ENCODE data around the gene TBC1D8.

TBC1D8 gene

DNA sequence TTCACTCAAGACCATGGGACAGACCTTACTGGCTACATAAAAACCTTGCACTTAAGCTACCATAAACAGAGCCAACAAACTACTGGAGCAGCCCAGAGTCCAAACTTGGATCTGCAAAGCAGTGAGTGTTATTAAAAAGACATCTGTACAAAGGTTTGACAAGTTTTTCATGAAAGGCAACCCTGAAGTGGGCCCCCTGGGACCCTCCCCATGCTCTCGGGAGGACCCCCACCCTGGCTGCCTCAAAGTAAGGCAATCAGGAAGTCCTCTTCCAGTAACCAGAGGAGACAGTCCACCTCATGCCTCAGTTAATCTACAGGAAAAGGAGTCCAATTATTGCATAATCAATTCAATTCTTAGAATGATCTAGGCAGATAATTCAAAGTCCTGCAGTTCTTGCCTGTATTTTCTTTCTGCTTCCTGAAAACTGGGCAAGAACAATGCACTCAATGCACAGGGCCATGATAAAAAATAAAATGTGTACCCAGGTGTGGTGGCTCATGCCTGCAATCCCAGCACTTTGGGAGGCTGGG, 69.7 kb downstream of the TBC1D8 start:
- TF ChIP-seq, protein P1, sequence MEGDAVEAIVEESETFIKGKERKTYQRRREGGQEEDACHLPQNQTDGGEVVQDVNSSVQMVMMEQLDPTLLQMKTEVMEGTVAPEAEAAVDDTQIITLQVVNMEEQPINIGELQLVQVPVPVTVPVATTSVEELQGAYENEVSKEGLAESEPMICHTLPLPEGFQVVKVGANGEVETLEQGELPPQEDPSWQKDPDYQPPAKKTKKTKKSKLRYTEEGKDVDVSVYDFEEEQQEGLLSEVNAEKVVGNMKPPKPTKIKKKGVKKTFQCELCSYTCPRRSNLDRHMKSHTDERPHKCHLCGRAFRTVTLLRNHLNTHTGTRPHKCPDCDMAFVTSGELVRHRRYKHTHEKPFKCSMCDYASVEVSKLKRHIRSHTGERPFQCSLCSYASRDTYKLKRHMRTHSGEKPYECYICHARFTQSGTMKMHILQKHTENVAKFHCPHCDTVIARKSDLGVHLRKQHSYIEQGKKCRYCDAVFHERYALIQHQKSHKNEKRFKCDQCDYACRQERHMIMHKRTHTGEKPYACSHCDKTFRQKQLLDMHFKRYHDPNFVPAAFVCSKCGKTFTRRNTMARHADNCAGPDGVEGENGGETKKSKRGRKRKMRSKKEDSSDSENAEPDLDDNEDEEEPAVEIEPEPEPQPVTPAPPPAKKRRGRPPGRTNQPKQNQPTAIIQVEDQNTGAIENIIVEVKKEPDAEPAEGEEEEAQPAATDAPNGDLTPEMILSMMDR (IDR thresholded peaks at IDR 0.05; ENCODE audit: low read depth, low read length), result no peak
- Histone ChIP-seq H3K27me3 (ENCODE audit: insufficient read depth, low read depth, severe bottlenecking) (no peaks in the 10 kb centered on the region), H3K36me3 (peaks cover 20% of the 10 kb centered on the region), H3K9me3 (ENCODE audit: severe bottlenecking) (no peaks in the 10 kb centered on the region), H3K4me3 (ENCODE audit: low read depth, low read length) (no peak overlapping the region), H3K27ac (no peak overlapping the region)
- DNase-seq, result no peak

DNA sequence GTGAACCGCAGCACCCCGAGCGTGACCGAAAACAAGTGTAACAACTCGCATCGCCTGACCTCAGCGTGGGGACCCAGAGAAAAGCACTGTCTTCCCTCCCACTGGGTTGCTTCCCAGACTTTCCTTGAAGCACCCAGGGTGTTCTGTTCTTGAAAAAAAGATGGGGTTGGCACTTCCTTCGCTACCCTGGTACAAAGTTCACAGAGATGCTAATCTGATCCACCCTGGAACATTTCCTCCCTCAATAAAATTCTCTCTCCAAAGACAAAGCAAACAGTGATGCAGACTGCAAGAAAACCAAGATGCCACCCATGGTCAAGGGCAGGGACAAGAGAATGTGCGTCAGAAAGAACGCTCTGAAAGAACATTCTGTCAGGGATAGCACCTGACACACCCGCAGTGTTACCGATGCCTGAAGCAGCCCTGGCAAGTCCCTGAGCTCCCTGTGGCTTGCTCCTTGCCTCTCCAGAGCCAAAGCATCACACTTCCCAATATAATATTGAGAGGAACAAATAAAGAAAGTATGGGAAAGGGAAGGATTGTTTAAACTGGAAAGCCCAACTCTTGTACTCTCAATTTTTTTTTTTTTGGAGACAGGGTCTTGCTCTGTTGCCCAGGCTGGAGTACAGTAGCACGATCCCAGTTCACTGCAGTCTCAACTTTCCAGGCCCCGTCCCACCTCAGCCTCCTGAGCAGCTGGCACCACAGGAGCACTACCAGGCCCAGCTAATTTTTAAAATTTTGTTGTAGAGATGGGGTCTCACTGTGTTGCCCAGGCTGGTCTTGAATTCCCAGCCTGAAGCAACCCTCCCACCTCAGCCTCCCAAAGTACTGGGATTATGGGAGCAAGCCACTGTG, 70.7 kb downstream of the TBC1D8 start:
- Histone ChIP-seq H3K27me3 (ENCODE audit: insufficient read depth, low read depth, severe bottlenecking) (no peaks in the 10 kb centered on the region), H3K4me3 (ENCODE audit: low read depth, low read length) (no peak overlapping the region), H3K27ac (no peak overlapping the region), H3K36me3 (peaks cover 22% of the 10 kb centered on the region), H3K9me3 (ENCODE audit: severe bottlenecking) (peaks cover 2% of the 10 kb centered on the region)
- no peak for DNase-seq
- TF ChIP-seq, protein P1 (IDR thresholded peaks at IDR 0.05; ENCODE audit: low read depth, low read length), result no peak

DNA sequence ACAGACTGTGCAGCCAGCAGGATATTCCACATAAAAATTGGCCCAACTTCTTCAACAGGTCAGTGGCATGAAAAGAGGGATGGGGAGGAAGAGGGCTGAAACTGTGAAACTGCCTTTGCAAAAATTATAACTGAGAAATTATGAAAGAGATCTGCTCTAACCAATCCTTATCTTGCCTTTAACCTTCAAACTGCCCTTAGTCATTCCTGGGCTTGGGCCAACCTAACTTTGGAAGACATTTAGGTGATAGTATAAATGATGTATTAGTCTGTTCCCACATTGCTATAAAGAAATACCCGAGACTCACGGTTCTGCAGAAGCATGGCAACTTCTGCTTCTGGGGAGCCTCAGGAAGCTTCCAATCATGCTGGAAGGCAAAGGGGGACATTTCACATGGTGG, 74.6 kb downstream of the TBC1D8 start:
- no peak overlapping the region for H3K27ac ChIP-seq
- peaks cover 22% of the 10 kb centered on the region for H3K36me3 ChIP-seq
- DNase-seq, result no peak
- H3K9me3 ChIP-seq (ENCODE audit: severe bottlenecking), result peaks cover 11% of the 10 kb centered on the region
- no peak overlapping the region for H3K4me3 ChIP-seq (ENCODE audit: low read depth, low read length)
- TF ChIP-seq, protein P1 (IDR thresholded peaks at IDR 0.05; ENCODE audit: low read depth, low read length), result no peak
- no peaks in the 10 kb centered on the region for H3K27me3 ChIP-seq (ENCODE audit: insufficient read depth, low read depth, severe bottlenecking)

DNA sequence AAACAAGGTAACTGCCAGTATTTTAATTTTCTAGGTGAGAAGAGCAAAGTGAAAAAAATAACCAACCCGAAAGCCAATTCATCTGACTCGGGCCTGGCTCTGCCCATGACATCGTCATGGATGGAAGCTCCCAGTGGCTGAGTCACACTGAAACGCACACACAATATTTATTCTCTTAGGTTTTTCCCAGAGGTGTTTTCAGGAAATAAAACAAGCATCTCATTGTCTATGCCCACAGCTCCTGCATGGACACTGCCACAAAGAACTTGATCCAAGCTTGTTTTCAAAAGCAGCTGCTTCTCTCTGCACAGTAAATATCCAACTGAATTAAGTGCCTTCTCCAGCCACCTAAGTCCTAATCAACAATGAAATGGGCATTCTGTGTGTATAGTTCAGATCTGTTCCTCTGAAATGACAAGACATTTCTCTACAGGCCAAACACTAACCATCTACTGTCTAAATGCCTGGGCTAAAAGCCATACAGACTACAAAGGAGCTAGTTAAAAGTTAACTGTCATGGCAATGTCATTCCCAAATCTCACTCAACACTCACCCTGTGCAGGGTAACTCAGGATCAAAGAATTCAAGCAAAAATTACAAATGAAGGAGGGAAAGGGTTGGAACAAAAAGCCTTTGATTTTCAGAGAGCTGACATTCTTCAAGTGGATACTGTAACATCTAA, 86.2 kb downstream of the TBC1D8 start:
- H3K4me3 ChIP-seq (ENCODE audit: low read depth, low read length), result no peak overlapping the region
- H3K27ac ChIP-seq, result no peak overlapping the region

DNA sequence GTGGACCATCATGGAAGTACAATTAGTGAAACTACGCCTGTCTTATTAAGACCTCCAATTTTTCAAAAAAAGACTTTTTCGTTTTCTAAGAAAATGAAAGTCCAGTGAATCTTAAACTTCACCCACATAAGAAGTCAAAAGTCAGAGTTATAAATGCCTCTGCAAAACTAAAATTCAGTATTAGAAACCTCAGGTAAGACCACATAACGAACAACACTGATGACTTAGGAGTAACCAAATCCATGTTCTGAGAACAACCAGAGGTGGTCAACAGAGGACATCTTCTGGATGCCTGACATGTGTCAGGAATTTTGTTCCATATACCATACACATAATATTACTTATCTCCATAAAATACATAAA, 86.7 kb downstream of the TBC1D8 start:
- Histone ChIP-seq H3K4me3 (ENCODE audit: low read depth, low read length) (no peak overlapping the region), H3K27me3 (ENCODE audit: insufficient read depth, low read depth, severe bottlenecking) (no peaks in the 10 kb centered on the region), H3K27ac (no peak overlapping the region), H3K9me3 (ENCODE audit: severe bottlenecking) (no peaks in the 10 kb centered on the region), H3K36me3 (peaks cover under 1% of the 10 kb centered on the region; the same call in 1 of the 2 replicates)
- TF ChIP-seq, protein P1 (IDR thresholded peaks at IDR 0.05; ENCODE audit: low read depth, low read length), result no peak
- DNase-seq, result no peak

More for the DNA sequence above, 86.2 kb downstream of the TBC1D8 start:
- Histone ChIP-seq H3K9me3 (ENCODE audit: severe bottlenecking) (no peaks in the 10 kb centered on the region), H3K27me3 (ENCODE audit: insufficient read depth, low read depth, severe bottlenecking) (no peaks in the 10 kb centered on the region), H3K36me3 (no peaks in the 10 kb centered on the region; the same call in 1 of the 2 replicates)
- no peak for DNase-seq
- TF ChIP-seq, protein P1 (IDR thresholded peaks at IDR 0.05; ENCODE audit: low read depth, low read length), result no peak
